NCI-H446 treated with DMSO at 0.1 percent for 48 hours (cell line): Measurements from ENCODE around the gene GTF3C4.
"Not testable (repeated sequence)": the region's sequence is repeated elsewhere in the genome, so short reads cannot be mapped to it uniquely, and the experiment has no call there.

Source experiments
- DNase-seq: peaks from one replicate; lab custom pipeline; 2025; lab: John Stamatoyannopoulos, UW

The GTF3C4 gene

GRCh38 chr9:132699956-132700355, 29.7 kb downstream of the GTF3C4 start:
- DNase-seq = peak; percentile 48

GRCh38 chr9:132702254-132702653, 32.0 kb downstream of the GTF3C4 start:
- DNase-seq = no peak

- no peak for DNase-seq
Observed at GRCh38 chr9:132703336-132703735, 33.1 kb downstream of the GTF3C4 start.

- DNase-seq = no peak
Observed at GRCh38 chr9:132708239-132708638, 38.0 kb downstream of the GTF3C4 start.

- no peak for DNase-seq
Observed at GRCh38 chr9:132708769-132709430, 38.6 kb downstream of the GTF3C4 start.

- no peak for DNase-seq
Observed at GRCh38 chr9:132710333-132710732, 40.1 kb downstream of the GTF3C4 start.

- DNase-seq = not testable (repeated sequence)
Observed at GRCh38 chr9:132711152-132711551, 40.9 kb downstream of the GTF3C4 start.

- DNase-seq = no peak
Observed at GRCh38 chr9:132711846-132712245, 41.6 kb downstream of the GTF3C4 start.

GRCh38 chr9:132712753-132713152, 42.5 kb downstream of the GTF3C4 start:
- DNase-seq = no peak

GRCh38 chr9:132716007-132716406, 45.7 kb downstream of the GTF3C4 start:
- no peak for DNase-seq

- no peak for DNase-seq
Observed at GRCh38 chr9:132717326-132717945, 47.2 kb downstream of the GTF3C4 start.

- DNase-seq = not testable (repeated sequence)
Observed at GRCh38 chr9:132718381-132718928, 48.2 kb downstream of the GTF3C4 start.

GRCh38 chr9:132721661-132722060, 51.4 kb downstream of the GTF3C4 start:
- no peak for DNase-seq

GRCh38 chr9:132722564-132723065, 52.4 kb downstream of the GTF3C4 start:
- DNase-seq = no peak

- DNase-seq = no peak
Observed at GRCh38 chr9:132723809-132724208, 53.5 kb downstream of the GTF3C4 start.

- DNase-seq = no peak
Observed at GRCh38 chr9:132725306-132725705, 55.0 kb downstream of the GTF3C4 start.

- DNase-seq = no peak
Observed at GRCh38 chr9:132726576-132727130, 56.4 kb downstream of the GTF3C4 start.

GRCh38 chr9:132728071-132728470, 57.8 kb downstream of the GTF3C4 start:
- DNase-seq = no peak

GRCh38 chr9:132728497-132728896, 58.2 kb downstream of the GTF3C4 start:
- DNase-seq = no peak

GRCh38 chr9:132729235-132729890, 59.1 kb downstream of the GTF3C4 start:
- DNase-seq = peak; percentile 21

- DNase-seq = no peak
Observed at GRCh38 chr9:132730054-132731033, 60.1 kb downstream of the GTF3C4 start.
